Stimulated activated CD8-positive, alpha-beta memory T cell treated with anti-CD3 and anti-CD28 coated beads, Interleukin-7, amount 100 ng/mL, for 48 hours (primary cell): ENCODE data around the gene EN2.

ENCODE experiments used
- DNase-seq, 2 donors: peaks; one replicate each; pipeline ENCODE4 v3.0.0-alpha.2; 2020; ENCODE audit warnings: low read depth in 1 of 2; ENCODE audit errors: extremely low read depth in 1 of 2

EN2 gene

DNA sequence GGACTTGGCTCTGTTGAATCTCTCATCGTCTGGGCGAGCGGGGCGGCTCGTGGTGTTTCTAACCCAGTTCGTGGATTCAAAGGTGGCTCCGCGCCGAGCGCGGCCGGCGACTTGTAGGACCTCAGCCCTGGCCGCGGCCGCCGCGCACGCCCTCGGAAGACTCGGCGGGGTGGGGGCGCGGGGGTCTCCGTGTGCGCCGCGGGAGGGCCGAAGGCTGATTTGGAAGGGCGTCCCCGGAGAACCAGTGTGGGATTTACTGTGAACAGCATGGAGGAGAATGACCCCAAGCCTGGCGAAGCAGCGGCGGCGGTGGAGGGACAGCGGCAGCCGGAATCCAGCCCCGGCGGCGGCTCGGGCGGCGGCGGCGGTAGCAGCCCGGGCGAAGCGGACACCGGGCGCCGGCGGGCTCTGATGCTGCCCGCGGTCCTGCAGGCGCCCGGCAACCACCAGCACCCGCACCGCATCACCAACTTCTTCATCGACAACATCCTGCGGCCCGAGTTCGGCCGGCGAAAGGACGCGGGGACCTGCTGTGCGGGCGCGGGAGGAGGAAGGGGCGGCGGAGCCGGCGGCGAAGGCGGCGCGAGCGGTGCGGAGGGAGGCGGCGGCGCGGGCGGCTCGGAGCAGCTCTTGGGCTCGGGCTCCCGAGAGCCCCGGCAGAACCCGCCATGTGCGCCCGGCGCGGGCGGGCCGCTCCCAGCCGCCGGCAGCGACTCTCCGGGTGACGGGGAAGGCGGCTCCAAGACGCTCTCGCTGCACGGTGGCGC, at the start of gene EN2:
Gene EN2 (plus strand): TSS at position 19 of the 767 bp plus-strand sequence. CDS start 249 bp downstream, at position 268.
- DNase-seq = no peak

DNA sequence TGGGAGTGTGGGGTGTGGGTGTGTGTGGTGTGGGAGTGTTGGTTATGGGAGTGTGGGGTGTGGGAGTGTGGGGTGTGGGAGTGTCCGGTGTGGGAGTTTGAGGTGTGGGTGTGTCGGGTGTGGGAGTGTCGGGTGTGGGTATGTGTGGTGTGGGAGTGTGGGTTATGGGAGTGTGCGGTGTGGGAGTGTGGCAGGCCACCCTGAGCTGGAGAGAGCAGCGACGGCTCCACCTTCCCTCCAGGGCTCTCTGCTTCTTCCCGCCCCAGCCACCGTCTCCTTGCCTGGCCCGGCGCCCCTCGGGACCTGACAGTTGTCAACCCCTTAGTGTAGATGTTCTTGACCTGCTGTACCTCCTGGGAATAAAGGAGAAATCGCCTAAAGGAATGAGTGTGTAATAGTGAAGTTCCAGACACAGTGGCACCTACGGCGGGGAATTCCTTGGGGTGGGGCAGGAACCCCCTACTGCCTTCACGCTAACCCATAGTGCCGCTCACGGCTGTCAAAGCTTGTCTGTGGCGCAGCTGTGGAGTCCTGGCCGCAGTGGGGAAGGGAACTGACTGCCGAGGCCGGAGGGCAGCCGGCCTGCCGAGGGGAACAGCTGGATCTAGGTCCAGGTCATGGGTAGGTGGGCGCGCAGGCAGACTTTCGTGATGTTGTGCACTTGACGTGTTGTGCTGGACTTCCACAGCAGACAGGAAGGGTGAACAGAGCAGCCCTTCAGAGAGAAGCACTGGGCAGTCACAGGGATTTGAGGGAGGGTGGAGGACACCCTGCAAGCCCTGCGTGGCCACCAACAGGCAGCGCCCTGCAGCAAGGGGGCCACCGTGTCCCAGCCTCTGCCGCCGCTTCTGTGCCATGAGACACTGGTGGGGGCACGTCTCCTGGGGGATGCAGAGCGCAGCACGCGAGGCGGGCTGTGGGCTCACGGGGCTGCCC, 49.0 kb upstream of the EN2 start:
- no peak for DNase-seq

DNA sequence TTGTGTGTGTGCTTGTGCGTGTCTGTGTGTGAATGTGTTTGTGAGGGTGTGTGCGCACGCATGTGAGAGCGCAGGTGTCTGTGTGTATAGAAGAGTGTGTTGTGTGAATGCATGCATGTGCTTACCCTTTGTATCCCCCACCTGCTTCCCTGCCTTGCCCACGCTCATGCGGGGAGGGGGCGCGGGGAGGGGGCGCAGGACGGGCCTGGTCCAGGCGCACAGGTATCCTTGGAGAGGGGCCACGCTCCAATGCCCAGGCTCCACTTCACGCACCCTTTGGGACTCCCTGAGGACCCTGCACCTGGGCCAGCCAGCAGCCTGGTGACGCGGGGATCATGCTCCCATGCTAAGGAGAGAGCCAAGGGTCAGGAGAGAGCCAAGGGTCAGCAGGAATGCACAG, 47.9 kb upstream of the EN2 start:
- DNase-seq = no peak

DNA sequence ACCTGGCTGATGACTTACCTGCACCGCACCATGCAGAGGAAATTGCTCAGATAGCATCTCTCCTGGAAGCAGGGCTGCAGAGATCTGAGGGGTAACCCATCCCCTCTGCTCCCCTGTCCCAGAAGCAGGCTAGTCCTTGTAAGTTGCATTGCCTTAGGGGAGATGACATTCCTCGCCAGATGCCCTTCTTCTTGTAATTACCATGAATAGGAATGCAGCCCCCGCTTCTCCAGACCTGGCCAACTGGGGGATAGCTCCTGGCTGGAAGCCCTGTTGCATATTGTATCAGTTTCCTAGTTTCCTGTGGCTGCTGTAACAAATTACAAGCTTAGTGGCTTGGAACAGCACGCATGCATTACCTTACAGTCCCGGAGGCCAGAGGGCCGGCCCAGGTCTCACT, 47.5 kb upstream of the EN2 start:
- no peak for DNase-seq

DNA sequence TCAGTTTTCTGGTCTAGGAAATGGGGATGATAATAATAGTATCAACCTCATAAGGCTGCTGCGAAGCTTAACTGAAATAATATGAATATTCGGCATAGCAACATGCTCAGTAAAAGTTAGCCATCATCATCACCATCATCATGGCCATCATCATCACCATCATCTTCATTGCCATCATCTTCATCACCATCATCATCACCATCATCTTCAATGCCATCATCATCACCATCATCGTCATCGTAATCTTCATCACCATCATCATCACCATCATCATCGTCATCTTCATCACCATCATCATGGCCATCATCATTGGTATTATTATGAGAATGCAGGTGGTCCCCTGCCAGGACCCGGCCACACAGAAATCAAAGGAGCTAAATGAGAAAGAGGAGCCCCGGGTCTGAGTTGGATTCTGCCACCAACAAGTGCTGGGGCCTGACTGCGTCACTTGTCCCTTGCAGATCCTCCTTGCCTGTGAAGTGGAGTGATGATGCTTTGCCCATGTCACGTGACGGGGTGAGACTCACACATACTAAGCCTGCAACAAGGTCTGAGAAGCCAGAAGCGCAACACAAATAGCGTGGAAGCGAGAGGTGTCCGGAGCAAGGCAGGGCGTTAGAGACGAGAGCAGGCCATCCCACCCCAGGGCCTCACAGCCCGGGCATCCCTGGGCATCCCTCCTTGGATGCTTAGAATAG, 46.1 kb upstream of the EN2 start:
- no peak for DNase-seq

DNA sequence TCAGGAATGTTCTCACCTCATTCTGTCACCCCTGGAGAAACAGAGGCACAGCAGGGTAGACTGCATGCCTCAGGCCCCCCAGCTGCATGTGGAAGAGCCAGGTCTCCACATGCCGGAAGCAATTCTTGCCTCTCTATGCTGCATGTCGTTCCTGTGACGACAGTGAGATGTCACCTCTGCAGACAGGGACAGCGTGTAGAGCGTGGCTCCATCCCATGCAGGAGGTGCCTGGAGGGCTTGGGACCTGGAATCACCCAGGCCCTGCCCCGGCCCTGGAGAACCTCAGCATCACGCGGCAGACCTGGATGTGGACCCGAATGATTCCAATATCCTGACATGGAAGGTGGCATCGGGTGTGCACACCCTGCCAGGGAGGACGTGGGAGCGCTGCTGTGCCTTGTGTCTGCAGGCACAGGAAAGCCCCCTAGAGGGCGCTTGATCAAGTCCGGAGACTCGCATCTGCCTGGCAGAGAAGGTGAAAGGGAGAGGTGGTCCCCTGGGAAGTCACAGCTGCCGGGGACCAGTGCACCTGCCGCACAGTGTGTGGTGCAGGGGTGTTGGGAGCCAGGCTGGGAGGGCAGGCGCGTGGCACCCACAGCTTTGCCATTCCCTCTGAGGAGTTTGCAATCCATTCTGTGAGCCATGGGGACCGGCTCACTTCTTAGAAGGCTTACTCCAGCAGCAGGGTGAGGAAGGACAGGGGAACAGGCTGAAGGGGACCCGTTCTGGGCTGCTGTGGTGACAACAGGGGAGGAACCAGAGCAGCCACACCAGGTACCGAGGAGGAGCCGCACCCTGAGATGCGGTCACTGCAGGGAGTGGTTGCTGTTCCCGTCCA, 45.3 kb upstream of the EN2 start:
- DNase-seq = peak; percentile 16 to 23

DNA sequence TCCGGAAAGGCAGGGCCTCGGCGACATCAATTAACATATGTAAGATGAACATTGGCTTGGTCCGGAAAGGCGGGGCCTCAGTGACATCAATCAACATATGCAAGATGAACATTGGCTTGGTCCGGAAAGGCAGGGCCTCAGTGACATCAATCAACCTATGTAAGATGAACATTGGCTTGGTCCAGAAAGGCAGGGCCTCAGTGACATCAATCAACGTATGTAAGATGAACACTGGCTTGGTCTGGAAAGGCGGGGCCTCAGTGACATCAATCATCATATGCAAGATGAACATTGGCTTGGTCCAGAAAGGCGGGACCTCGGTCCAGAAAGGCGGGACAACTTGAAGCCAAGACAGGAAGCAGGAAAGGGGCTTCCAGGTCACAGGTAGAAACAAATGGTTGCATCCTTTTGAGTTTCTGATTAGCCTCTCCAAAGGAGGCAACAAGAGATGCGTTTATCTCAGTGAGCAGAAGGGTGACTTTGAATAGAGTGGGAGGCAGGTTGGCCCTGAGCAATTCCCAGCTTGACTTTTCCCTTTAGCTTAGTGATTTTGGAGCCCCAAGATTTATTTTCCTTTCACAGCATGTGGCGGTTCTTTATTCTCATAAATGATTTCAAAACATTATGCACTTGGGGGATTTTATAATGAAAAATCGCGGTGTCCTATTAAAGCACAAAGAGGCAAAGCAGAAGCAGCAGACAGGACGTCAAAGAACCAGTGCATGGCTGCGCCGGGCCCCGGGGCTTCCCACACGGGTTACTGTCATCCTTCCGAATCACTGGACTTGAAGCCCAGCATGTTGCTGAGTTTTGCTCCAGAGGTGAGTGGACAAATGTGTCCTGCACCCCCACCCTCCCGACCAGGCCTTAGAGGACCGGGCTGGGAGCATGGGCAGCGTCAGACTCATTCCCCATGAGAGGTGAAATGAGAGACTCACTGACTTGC, 43.1 kb upstream of the EN2 start:
- no peak for DNase-seq

DNA sequence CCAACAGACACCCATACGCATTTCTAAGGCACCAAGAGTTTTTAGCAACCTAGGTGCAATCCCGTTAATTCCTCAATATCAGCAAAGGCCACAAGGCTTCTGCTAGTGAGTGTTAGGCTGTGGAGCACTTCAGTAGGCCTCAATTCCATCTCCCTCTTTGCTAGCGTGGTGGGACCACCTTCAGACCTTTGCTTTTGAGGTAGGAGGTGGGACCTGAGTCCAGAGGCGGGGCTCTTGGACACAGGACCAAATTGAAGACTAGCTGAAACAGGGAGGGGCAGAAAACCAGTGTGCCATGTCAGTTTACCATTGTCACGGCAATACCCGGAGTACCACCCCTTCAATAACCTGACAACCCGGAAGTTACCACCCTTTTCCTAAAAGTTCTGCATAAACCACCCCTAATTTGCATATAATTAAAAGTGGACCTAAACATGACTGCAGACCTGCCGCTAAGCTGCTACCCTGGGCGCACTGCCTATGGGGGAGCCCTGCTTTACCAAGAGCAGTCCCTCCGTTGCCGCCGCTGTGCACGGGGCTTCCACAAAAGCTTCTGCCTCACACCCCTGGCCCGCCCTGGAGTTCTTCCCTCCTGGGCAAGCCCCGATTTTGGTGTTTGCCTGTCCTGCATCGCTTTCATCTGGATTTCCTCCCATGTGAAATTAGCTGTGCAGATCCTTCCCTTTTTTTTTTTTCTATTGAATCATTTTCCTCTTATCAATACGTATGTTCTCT, 41.1 kb upstream of the EN2 start:
- no peak for DNase-seq

DNA sequence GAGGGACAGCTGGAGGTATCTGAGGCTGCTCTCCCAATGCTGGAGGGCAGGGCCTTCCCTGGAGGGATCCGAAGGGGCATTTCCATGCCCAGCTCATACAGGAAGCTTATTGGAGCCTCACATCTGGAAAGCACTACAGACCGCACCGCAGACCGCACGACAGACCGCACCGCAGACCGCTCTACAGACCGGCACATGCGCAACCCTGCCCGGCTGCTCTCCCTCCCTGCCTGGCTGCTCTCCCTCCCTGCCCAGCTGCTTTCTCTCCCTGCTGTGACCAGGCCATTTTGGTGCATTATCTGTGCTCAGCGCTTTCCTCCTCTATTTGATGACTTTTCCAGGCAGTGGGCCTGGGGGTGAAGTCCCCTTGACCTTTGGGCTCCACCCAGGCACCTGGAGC, 39.6 kb upstream of the EN2 start:
- no peak for DNase-seq

DNA sequence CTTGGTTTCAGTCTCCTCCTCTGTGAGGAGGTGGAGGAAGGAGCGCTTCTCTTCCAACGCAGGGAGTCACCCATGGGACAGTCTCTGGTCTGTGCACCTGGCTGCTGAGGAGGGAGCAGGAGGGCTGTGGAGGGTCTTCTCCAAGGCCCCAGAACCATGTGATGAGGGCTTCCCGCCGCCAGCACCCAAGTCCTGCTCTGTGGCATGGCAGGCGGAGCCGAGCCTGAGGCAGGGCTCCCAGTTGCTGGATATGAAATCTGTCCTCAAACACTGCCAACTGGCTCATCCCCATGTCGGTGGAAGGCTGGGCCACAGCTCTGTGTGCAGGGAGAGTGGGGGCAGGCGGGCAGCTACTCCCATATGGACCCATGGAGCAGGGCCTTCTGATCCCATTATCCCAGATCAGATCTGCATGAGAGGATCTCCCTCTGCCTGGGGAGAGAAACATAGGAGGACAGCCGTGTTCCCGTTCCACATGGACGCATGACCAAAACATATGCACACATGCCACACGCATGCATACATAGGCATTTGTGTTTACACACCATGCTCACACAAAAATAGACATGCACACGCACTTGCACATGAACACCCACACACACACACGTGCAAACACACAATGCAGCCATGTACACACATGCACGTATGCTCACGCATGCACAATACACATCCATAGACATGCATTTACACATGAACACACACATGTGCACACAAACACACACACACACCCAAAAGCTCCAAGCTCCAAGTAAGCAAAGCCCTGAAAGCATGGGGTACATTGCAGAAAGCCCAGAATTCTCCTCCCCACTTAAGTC, 38.8 kb upstream of the EN2 start:
- no peak for DNase-seq

DNA sequence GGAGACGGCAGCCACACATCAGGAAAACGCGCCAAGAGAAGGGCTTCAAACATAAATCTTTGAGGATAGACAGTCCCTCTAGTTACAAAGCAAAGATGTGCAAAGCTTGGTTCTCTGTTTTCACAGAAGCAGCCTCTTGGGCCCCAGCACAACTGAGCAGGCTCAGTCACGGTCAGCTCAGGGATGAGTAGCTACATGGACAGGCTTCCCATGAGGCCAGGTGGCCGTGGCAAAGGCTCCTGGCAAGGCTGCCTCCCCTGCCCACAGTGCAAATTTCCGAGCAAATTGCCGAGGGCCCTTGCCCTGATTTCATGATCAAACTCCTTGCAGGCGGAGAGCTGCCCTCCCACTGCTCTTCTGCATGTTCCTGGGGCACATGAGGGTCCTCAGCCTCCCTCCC, 37.8 kb upstream of the EN2 start:
- DNase-seq = no peak

DNA sequence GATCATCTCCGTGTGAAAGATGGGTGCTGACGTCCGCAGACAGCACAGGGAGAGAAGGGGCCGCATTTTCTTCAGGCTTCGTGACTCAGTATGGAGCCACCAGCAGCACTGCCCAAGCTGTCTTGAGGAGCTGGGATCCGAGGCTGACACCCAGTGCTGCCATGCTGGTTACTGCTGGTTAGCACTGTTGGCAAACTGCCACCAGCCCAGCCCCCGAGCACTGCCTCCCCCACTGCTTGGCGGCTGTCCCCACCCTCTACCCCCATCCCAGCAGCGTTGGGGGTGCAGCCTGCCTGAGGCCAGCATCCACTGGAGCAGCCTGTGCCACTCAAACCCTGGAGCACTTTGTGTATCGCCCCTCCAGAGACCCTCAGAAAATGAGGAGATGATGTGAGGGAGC, 35.8 kb upstream of the EN2 start:
- no peak for DNase-seq

DNA sequence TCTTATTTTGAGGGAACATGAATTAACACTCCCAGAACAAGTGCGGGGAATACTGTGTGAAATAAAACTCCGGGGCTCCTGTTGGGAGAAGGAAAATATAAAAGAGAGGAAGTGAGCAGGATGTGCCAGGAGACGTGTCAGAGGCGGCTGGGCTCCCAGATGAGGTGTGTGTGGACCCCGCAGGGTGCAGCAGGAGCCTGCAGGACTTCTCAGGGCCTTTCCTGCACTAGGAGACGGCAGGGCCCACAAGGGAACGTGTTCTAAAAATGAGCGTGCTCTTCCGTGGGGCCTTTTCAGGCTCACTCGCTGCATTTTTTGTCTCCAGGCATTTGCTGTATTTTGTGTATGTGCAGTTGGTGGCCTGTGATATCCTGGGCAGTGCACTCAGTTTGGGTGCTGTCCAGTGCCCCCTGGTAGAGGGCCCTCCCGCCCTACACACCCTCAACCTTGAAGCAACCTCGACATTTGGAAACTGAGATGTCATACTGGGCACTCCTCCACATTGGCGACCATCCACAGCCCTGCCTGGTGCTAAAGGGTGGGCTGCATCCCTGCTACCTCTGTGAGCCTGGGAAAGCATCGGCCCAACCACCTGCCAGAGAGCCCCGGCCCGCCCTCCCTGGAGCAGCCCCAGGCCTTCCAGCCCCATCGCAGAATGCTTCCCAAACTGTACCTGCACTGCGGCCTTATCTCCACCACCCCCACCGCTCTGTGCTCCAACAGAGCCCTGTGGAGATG, 35.2 kb upstream of the EN2 start:
- DNase-seq = no peak

DNA sequence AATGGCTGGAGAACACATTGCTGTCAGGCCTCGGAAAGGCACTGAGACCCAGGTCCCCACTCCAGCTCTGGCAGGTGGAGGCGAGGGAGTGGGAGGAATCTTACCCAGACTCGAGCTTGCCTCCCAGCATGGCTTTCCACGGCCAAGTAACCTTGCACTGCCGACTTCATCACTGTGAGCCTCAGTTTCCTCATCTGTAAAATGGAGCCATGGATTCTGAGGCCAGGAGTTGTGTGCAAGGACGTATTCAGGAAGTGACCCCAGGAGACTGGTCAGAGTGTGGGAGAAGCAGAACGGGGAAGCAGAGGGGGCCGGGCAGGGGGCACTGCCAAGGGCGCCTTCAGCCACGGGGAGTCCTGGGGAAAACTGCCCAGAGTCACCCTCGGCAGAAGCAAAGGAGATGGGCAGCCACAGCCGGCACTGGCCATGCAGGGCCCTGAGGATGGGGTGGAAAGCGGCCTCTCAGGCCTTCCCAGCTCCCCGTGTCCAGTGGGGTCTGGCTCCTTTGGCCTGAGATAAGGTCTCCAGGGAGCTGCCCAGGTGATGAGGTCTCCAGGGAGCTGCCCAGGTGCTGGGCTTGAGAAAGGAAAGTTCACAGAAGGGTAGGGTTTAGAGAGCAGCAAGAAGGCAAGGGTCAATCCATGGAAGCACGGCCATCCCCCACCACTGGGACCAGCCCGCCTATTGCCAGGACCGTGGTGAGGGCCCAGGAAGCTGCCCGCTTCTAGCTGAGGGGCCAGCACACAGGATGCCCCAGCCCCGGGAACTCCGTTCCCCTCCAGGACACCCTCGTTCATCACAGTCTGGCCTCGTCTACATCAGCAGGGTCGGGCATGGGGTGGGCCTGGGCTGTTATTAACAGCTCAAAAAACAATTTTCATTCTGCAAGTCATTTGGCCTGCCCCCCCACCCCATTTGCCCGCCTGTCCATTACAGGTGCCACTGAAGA, 34.3 kb upstream of the EN2 start:
- DNase-seq = no peak

DNA sequence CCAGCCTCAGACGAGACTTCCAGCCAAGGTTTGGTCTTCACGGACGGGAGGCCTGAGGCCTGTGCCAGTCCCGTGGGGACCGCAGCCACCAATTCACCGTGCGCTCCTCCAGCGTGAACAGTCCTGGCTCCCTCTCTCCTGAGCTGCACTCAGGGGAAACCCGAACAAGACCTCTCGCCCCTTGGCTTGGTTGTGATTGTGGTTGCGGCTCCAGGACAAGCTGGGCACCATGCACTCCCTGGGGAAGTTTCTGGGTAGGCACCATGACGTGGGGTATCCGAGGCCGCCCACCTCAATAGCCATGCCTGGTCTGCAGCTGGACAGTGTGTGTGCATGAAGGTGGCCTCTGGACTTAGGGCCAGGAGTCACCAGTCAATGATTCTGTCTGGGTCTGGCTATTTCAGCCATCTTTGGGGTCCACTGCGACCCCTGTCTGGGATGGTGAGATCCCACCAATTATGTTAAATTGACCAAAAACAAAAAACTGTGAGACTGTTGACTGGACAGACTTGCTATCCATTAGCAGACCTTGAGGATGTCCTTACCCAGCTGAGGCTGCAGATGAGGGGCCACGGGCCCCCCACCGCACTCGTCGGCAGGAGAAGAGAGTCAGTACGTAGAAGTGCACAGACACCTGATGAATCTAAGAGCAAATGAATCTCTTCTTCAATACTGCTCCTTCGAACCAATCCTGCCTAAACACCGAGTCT, 33.5 kb upstream of the EN2 start:
- DNase-seq = no peak

DNA sequence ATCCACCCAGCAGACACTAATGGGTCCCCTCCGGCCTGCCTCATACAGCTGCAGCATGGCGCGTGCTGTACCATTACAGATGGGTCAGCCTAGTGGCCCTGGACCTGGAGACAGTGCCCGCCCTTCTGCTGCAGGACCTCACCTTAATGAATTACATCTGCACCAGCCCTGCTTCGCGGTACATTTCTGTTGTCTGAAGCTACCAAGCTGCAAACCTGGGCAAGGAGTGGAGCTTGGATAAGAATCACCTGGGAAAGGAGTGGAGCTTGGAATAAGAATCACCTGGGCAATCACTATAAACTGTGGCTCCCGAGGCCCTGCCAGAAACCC, 33.0 kb upstream of the EN2 start:
- DNase-seq = no peak
